WTC11 (cell line): ENCODE data around the gene MALAT1. TPM values are rescaled to one million over a fixed set of nuclear protein-coding genes. Genes with fewer than 3 reads are reported as not detected.

Experiments used
- ELF4 ChIP-seq: sonication (generic); formaldehyde crosslinking; IDR thresholded peaks from 2 replicates; pipeline ENCODE4 v1.8.1; 2022; ENCODE audit warnings: low read depth, mild to moderate bottlenecking, moderate library complexity, missing genetic modification reagents
- FOXJ3 ChIP-seq: sonication (generic); formaldehyde crosslinking; IDR thresholded peaks from 2 replicates; pipeline ENCODE4 v1.9.0; 2021; ENCODE audit warnings: missing genetic modification reagents, mild to moderate bottlenecking, borderline replicate concordance
- GTF2I ChIP-seq: fragments of 250-450 bp; sonication (Bioruptor Pico); conservative IDR thresholded peaks from 2 replicates; pipeline ENCODE4 v1.4.0; 2021; ENCODE audit warnings: mild to moderate bottlenecking
- IRF2 ChIP-seq: sonication (generic); formaldehyde crosslinking; IDR thresholded peaks from 2 replicates; pipeline ENCODE4 v1.8.0; 2022; ENCODE audit warnings: low read depth, missing genetic modification reagents, borderline replicate concordance
- JUN ChIP-seq: sonication (generic); formaldehyde crosslinking; IDR thresholded peaks from 2 replicates; pipeline ENCODE4 v1.8.0; 2023; ENCODE audit warnings: mild to moderate bottlenecking, missing genetic modification reagents
- MYBL2 ChIP-seq: sonication (generic); formaldehyde crosslinking; IDR thresholded peaks from 2 replicates; pipeline ENCODE4 v1.8.1; 2023; ENCODE audit warnings: mild to moderate bottlenecking, moderate library complexity, missing genetic modification reagents
- NFE2L1 ChIP-seq: sonication (generic); formaldehyde crosslinking; IDR thresholded peaks from 2 replicates; pipeline ENCODE4 v1.8.1; 2023; ENCODE audit warnings: missing genetic modification reagents
- NR3C1 ChIP-seq: sonication (generic); formaldehyde crosslinking; conservative IDR thresholded peaks from 2 replicates; pipeline ENCODE4 v1.8.1; 2023; ENCODE audit warnings: low read depth, mild to moderate bottlenecking, missing genetic modification reagents
- SOX15 ChIP-seq: fragments of 250-450 bp; sonication (Bioruptor Pico); IDR thresholded peaks from 2 replicates; pipeline ENCODE4 v1.9.0; 2021; ENCODE audit warnings: mild to moderate bottlenecking
- TEAD1 ChIP-seq: sonication (generic); formaldehyde crosslinking; IDR thresholded peaks from 2 replicates; pipeline ENCODE4 v1.8.0; 2022; ENCODE audit warnings: mild to moderate bottlenecking, missing genetic modification reagents
- ZNF138 ChIP-seq: sonication (generic); formaldehyde crosslinking; conservative IDR thresholded peaks from 2 replicates; pipeline ENCODE4 v1.8.1; 2022; ENCODE audit warnings: mild to moderate bottlenecking, moderate library complexity, missing genetic modification reagents
- ZNF423 ChIP-seq: fragments of 250-450 bp; sonication (Bioruptor Pico); IDR thresholded peaks from 2 replicates; pipeline ENCODE4 v2.1.2; 2022; ENCODE audit warnings: mild to moderate bottlenecking, moderate library complexity
- total RNA-seq: library from RNA; stranded (reverse); gene quantifications from 3 replicates; pipeline ENCODE4 v1.2.3, GENCODE V29; 2021
- TF ChIP-seq, protein P1 (sequence below): fragments of 250-450 bp; sonication (Bioruptor Pico); conservative IDR thresholded peaks from 2 replicates; pipeline ENCODE4 v1.9.0; 2021; ENCODE audit warnings: mild to moderate bottlenecking
- TF ChIP-seq, protein P2 (sequence below): sonication (generic); formaldehyde crosslinking; IDR thresholded peaks from 2 replicates; pipeline ENCODE4 v1.8.1; 2022; ENCODE audit warnings: mild to moderate bottlenecking, moderate library complexity, missing genetic modification reagents
- TF ChIP-seq, protein P3 (sequence below): sonication (generic); formaldehyde crosslinking; IDR thresholded peaks from 2 replicates; pipeline ENCODE4 v1.8.0; 2023; ENCODE audit warnings: missing genetic modification reagents, mild to moderate bottlenecking, borderline replicate concordance
- TF ChIP-seq, protein P4 (sequence below): sonication (generic); formaldehyde crosslinking; IDR thresholded peaks from 2 replicates; pipeline ENCODE4 v1.8.1; 2023; ENCODE audit warnings: mild to moderate bottlenecking, missing genetic modification reagents, moderate library complexity
- TF ChIP-seq, protein P5 (sequence below): sonication (generic); formaldehyde crosslinking; IDR thresholded peaks from 2 replicates; pipeline ENCODE4 v1.8.1; 2023; ENCODE audit warnings: mild to moderate bottlenecking, missing genetic modification reagents, borderline replicate concordance
- TF ChIP-seq, protein P6 (sequence below): sonication (generic); formaldehyde crosslinking; conservative IDR thresholded peaks from 2 replicates; pipeline ENCODE4 v1.8.1; 2022; ENCODE audit warnings: mild to moderate bottlenecking, missing genetic modification reagents
- TF ChIP-seq, protein P7 (sequence below): fragments of 250-450 bp; sonication (Bioruptor Pico); IDR thresholded peaks from 2 replicates; pipeline ENCODE4 v1.8.0; 2021; ENCODE audit warnings: mild to moderate bottlenecking
- TF ChIP-seq, protein P8 (sequence below): sonication (generic); formaldehyde crosslinking; IDR thresholded peaks from 2 replicates; pipeline ENCODE4 v1.8.1; 2023; ENCODE audit warnings: mild to moderate bottlenecking, missing genetic modification reagents

MALAT1 gene
- total RNA-seq, 1 experiment from 2014 or later: 1,830 TPM

DNA sequence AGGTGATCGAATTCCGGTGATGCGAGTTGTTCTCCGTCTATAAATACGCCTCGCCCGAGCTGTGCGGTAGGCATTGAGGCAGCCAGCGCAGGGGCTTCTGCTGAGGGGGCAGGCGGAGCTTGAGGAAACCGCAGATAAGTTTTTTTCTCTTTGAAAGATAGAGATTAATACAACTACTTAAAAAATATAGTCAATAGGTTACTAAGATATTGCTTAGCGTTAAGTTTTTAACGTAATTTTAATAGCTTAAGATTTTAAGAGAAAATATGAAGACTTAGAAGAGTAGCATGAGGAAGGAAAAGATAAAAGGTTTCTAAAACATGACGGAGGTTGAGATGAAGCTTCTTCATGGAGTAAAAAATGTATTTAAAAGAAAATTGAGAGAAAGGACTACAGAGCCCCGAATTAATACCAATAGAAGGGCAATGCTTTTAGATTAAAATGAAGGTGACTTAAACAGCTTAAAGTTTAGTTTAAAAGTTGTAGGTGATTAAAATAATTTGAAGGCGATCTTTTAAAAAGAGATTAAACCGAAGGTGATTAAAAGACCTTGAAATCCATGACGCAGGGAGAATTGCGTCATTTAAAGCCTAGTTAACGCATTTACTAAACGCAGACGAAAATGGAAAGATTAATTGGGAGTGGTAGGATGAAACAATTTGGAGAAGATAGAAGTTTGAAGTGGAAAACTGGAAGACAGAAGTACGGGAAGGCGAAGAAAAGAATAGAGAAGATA is at the start of gene MALAT1 (continued):
- TF ChIP-seq GTF2I (CRISPR knock-in tag): peak; percentile 37; the same call in 1 of the 2 replicates
- no peak for TF ChIP-seq NR3C1 (CRISPR knock-in tag)
- TF ChIP-seq IRF2: no peak
- no peak for TF ChIP-seq NFE2L1 (CRISPR knock-in tag)
- TF ChIP-seq, protein P1, sequence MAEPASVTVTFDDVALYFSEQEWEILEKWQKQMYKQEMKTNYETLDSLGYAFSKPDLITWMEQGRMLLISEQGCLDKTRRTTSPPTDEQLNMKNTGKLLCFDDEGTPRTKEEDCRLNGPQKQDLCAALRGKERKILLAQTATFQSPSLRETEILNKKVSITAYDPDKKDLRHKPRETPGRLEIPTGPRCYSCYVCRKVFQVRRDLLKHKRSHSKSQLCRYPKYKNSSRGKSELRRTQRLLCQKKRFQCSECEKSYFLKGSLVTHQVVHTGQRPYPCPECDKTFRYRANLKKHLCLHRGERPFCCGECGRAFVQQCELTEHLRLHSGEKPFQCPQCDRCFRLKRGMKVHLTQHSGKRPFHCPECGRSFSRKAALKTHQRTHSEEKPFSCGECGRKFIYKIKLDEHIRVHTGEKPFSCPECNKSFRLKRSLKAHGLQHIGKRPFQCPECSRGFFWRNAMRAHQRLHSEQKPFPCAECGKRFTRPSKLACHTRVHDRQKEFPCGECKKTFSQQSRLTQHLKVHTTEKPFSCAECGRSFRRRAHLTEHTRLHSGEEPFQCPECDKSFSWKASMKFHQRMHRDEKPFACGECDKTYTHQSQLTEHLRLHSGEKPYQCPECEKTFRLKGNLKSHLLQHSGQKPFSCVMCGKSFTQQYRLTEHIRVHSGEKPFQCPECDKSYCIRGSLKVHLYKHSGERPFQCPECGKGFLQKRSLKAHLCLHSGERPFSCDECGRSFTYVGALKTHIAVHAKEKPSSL: peak; percentile 93
- peak; percentile 89 for TF ChIP-seq SOX15 (CRISPR knock-in tag)
- TF ChIP-seq, protein P2, sequence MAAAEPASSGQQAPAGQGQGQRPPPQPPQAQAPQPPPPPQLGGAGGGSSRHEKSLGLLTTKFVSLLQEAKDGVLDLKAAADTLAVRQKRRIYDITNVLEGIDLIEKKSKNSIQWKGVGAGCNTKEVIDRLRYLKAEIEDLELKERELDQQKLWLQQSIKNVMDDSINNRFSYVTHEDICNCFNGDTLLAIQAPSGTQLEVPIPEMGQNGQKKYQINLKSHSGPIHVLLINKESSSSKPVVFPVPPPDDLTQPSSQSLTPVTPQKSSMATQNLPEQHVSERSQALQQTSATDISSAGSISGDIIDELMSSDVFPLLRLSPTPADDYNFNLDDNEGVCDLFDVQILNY: no peak; the same call in 1 of the 2 replicates
- TF ChIP-seq, protein P3, sequence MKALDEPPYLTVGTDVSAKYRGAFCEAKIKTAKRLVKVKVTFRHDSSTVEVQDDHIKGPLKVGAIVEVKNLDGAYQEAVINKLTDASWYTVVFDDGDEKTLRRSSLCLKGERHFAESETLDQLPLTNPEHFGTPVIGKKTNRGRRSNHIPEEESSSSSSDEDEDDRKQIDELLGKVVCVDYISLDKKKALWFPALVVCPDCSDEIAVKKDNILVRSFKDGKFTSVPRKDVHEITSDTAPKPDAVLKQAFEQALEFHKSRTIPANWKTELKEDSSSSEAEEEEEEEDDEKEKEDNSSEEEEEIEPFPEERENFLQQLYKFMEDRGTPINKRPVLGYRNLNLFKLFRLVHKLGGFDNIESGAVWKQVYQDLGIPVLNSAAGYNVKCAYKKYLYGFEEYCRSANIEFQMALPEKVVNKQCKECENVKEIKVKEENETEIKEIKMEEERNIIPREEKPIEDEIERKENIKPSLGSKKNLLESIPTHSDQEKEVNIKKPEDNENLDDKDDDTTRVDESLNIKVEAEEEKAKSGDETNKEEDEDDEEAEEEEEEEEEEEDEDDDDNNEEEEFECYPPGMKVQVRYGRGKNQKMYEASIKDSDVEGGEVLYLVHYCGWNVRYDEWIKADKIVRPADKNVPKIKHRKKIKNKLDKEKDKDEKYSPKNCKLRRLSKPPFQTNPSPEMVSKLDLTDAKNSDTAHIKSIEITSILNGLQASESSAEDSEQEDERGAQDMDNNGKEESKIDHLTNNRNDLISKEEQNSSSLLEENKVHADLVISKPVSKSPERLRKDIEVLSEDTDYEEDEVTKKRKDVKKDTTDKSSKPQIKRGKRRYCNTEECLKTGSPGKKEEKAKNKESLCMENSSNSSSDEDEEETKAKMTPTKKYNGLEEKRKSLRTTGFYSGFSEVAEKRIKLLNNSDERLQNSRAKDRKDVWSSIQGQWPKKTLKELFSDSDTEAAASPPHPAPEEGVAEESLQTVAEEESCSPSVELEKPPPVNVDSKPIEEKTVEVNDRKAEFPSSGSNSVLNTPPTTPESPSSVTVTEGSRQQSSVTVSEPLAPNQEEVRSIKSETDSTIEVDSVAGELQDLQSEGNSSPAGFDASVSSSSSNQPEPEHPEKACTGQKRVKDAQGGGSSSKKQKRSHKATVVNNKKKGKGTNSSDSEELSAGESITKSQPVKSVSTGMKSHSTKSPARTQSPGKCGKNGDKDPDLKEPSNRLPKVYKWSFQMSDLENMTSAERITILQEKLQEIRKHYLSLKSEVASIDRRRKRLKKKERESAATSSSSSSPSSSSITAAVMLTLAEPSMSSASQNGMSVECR (CRISPR knock-in tag): no peak; the same call in 1 of the 2 replicates
- TF ChIP-seq TEAD1 (CRISPR knock-in tag): peak; percentile 95; the same call in 1 of the 2 replicates
- TF ChIP-seq FOXJ3 (CRISPR knock-in tag): 0 out of 2 replicates have a peak, but pooled peaks have one; percentile 33
- TF ChIP-seq, protein P4, sequence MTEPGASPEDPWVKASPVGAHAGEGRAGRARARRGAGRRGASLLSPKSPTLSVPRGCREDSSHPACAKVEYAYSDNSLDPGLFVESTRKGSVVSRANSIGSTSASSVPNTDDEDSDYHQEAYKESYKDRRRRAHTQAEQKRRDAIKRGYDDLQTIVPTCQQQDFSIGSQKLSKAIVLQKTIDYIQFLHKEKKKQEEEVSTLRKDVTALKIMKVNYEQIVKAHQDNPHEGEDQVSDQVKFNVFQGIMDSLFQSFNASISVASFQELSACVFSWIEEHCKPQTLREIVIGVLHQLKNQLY: no peak
- TF ChIP-seq, protein P5, sequence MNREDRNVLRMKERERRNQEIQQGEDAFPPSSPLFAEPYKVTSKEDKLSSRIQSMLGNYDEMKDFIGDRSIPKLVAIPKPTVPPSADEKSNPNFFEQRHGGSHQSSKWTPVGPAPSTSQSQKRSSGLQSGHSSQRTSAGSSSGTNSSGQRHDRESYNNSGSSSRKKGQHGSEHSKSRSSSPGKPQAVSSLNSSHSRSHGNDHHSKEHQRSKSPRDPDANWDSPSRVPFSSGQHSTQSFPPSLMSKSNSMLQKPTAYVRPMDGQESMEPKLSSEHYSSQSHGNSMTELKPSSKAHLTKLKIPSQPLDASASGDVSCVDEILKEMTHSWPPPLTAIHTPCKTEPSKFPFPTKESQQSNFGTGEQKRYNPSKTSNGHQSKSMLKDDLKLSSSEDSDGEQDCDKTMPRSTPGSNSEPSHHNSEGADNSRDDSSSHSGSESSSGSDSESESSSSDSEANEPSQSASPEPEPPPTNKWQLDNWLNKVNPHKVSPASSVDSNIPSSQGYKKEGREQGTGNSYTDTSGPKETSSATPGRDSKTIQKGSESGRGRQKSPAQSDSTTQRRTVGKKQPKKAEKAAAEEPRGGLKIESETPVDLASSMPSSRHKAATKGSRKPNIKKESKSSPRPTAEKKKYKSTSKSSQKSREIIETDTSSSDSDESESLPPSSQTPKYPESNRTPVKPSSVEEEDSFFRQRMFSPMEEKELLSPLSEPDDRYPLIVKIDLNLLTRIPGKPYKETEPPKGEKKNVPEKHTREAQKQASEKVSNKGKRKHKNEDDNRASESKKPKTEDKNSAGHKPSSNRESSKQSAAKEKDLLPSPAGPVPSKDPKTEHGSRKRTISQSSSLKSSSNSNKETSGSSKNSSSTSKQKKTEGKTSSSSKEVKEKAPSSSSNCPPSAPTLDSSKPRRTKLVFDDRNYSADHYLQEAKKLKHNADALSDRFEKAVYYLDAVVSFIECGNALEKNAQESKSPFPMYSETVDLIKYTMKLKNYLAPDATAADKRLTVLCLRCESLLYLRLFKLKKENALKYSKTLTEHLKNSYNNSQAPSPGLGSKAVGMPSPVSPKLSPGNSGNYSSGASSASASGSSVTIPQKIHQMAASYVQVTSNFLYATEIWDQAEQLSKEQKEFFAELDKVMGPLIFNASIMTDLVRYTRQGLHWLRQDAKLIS (CRISPR knock-in tag): peak; percentile 78; the same call in 1 of the 2 replicates
- no peak for TF ChIP-seq ZNF423 (CRISPR knock-in tag)
- TF ChIP-seq, protein P6, sequence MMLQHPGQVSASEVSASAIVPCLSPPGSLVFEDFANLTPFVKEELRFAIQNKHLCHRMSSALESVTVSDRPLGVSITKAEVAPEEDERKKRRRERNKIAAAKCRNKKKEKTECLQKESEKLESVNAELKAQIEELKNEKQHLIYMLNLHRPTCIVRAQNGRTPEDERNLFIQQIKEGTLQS: no peak
- TF ChIP-seq JUN (CRISPR knock-in tag): no peak
- TF ChIP-seq ZNF138 (CRISPR knock-in tag): no peak
- TF ChIP-seq, protein P7, sequence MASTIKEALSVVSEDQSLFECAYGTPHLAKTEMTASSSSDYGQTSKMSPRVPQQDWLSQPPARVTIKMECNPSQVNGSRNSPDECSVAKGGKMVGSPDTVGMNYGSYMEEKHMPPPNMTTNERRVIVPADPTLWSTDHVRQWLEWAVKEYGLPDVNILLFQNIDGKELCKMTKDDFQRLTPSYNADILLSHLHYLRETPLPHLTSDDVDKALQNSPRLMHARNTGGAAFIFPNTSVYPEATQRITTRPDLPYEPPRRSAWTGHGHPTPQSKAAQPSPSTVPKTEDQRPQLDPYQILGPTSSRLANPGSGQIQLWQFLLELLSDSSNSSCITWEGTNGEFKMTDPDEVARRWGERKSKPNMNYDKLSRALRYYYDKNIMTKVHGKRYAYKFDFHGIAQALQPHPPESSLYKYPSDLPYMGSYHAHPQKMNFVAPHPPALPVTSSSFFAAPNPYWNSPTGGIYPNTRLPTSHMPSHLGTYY (CRISPR knock-in tag): no peak; the same call in 1 of the 2 replicates
- peak; percentile 89; the same call in 1 of the 2 replicates for TF ChIP-seq MYBL2 (CRISPR knock-in tag)
- TF ChIP-seq, protein P8, sequence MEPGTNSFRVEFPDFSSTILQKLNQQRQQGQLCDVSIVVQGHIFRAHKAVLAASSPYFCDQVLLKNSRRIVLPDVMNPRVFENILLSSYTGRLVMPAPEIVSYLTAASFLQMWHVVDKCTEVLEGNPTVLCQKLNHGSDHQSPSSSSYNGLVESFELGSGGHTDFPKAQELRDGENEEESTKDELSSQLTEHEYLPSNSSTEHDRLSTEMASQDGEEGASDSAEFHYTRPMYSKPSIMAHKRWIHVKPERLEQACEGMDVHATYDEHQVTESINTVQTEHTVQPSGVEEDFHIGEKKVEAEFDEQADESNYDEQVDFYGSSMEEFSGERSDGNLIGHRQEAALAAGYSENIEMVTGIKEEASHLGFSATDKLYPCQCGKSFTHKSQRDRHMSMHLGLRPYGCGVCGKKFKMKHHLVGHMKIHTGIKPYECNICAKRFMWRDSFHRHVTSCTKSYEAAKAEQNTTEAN (CRISPR knock-in tag): no peak
- TF ChIP-seq ELF4 (CRISPR knock-in tag): no peak
